MM.1S (cell line): ENCODE data around the gene FAM81A.
"Not testable (repeated sequence)": the region's sequence is repeated elsewhere in the genome, so short reads cannot be mapped to it uniquely, and the experiment has no call there.

ENCODE experiments used
- DNase-seq: peaks from one replicate; pipeline ENCODE4 v3.0.0-alpha.2; 2015
- H2AFZ ChIP-seq: fragments of 300-600 bp; sonication (generic); 2 replicates; pipeline ENCODE4 v1.6.0; 2016; ENCODE audit warnings: antibody characterized with exemption, low read length
- H3F3A ChIP-seq: fragments of 300-600 bp; sonication (generic); 2 replicates; pipeline ENCODE4 v1.6.1; 2016; ENCODE audit warnings: mild to moderate bottlenecking, antibody characterized with exemption, low read length, moderate library complexity, mixed read lengths; ENCODE audit not compliant: insufficient read depth
- H3K27ac ChIP-seq: fragments of 300-600 bp; sonication (generic); 2 replicates; pipeline ENCODE4 v1.5.1; 2016; ENCODE audit warnings: mild to moderate bottlenecking, low read length
- H3K27me3 ChIP-seq: fragments of 300-600 bp; sonication (generic); replicated peaks from 2 replicates; pipeline ENCODE4 v1.6.0; 2016; ENCODE audit warnings: low read length; ENCODE audit not compliant: insufficient read depth
- H3K36me3 ChIP-seq: fragments of 300-600 bp; sonication (generic); replicated peaks from 2 replicates; pipeline ENCODE4 v1.6.1; 2016; ENCODE audit warnings: mild to moderate bottlenecking, low read length, mixed read lengths; ENCODE audit not compliant: insufficient read depth
- H3K4me1 ChIP-seq: fragments of 300-600 bp; sonication (generic); 2 replicates; pipeline ENCODE4 v1.6.1; 2016; ENCODE audit warnings: low read length, mixed read lengths
- H3K4me2 ChIP-seq: fragments of 300-600 bp; sonication (generic); 2 replicates; pipeline ENCODE4 v1.6.0; 2016; ENCODE audit warnings: low read depth, low read length
- H3K4me3 ChIP-seq: fragments of 300-600 bp; sonication (generic); 2 replicates; pipeline ENCODE4 v1.5.1; 2016; ENCODE audit warnings: low read length, mixed read lengths
- H3K79me2 ChIP-seq: fragments of 300-600 bp; sonication (generic); 2 replicates; pipeline ENCODE4 v1.6.1; 2016; ENCODE audit warnings: mixed run types, low read length, mixed read lengths
- H3K9ac ChIP-seq: fragments of 300-600 bp; sonication (generic); 2 replicates; pipeline ENCODE4 v1.6.1; 2016; ENCODE audit warnings: low read length, mixed read lengths
- H3K9me2 ChIP-seq: fragments of 300-600 bp; sonication (generic); replicated peaks from 2 replicates; pipeline ENCODE4 v1.6.1; 2016; ENCODE audit warnings: mild to moderate bottlenecking, low read length, mixed read lengths; ENCODE audit not compliant: insufficient read depth
- H3K9me3 ChIP-seq: fragments of 300-600 bp; sonication (generic); replicated peaks from 2 replicates; pipeline ENCODE4 v1.6.1; 2016; ENCODE audit warnings: mild to moderate bottlenecking, low read length, mixed read lengths; ENCODE audit not compliant: insufficient read depth
- H4K20me1 ChIP-seq: fragments of 300-600 bp; sonication (generic); 2 replicates; pipeline ENCODE4 v1.6.1; 2016; ENCODE audit warnings: mild to moderate bottlenecking, low read length, moderate library complexity, mixed read lengths; ENCODE audit not compliant: insufficient read depth
- EZH2 ChIP-seq: fragments of 300-600 bp; sonication (generic); optimal IDR thresholded peaks from 2 replicates; pipeline ENCODE3; 2017; ENCODE audit warnings: low read depth, mild to moderate bottlenecking, antibody characterized with exemption, low read length, mixed read lengths
- EZH2phosphoT487 ChIP-seq: fragments of 300-600 bp; sonication (generic); IDR thresholded peaks from 2 replicates; pipeline ENCODE4 v1.6.1; 2018; ENCODE audit warnings: antibody characterized with exemption, low read length
- TF ChIP-seq, protein P1 (sequence below): fragments of 300-600 bp; sonication (generic); IDR thresholded peaks from 2 replicates; pipeline ENCODE4 v1.5.1; 2016; ENCODE audit warnings: antibody characterized with exemption, low read length, mixed read lengths

FAM81A gene

DNA sequence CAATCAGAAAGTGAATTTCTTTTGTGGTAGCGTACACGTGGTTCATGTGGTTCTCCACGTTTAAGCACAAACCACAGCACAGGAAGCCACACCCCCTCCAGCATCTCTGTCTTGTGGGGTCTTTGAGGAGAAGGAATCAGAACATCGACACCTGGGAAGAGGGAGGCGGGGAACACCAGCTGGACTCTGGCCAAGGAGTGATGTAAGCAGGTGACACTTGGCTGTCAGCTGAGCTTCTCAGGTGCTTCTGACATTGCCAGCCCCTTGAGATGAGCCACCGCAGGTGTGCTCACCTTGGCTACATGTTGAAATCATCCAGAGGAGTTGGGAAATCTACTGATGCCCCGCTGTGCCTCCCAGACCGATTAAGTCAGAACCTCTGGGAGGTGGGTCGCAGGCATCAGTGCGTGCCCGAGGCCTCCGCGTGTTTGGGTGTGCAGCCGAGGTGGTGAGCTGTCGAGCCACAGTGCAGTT is 85.0 kb downstream of the FAM81A start:
- H3K79me2 ChIP-seq, result no peaks in the 10 kb centered on the region
- TF ChIP-seq EZH2phosphoT487 (no peak), EZH2 (no peak)
- TF ChIP-seq, protein P1, sequence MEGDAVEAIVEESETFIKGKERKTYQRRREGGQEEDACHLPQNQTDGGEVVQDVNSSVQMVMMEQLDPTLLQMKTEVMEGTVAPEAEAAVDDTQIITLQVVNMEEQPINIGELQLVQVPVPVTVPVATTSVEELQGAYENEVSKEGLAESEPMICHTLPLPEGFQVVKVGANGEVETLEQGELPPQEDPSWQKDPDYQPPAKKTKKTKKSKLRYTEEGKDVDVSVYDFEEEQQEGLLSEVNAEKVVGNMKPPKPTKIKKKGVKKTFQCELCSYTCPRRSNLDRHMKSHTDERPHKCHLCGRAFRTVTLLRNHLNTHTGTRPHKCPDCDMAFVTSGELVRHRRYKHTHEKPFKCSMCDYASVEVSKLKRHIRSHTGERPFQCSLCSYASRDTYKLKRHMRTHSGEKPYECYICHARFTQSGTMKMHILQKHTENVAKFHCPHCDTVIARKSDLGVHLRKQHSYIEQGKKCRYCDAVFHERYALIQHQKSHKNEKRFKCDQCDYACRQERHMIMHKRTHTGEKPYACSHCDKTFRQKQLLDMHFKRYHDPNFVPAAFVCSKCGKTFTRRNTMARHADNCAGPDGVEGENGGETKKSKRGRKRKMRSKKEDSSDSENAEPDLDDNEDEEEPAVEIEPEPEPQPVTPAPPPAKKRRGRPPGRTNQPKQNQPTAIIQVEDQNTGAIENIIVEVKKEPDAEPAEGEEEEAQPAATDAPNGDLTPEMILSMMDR, result no peak
- no peaks in the 10 kb centered on the region for H3K27me3 ChIP-seq
- no peak overlapping the region for H3K27ac ChIP-seq
- DNase-seq, result no peak
- H3K9me2 ChIP-seq, result no peaks in the 10 kb centered on the region
- H3K36me3 ChIP-seq, result no peaks in the 10 kb centered on the region
- H4K20me1 ChIP-seq, result no peaks in the 10 kb centered on the region
- no peaks in the 10 kb centered on the region for H3K4me1 ChIP-seq
- no peak overlapping the region for H3K9ac ChIP-seq
- H3K4me2 ChIP-seq, result no peak overlapping the region
- H3F3A ChIP-seq, result no peaks in the 10 kb centered on the region
- H3K9me3 ChIP-seq, result no peaks in the 10 kb centered on the region
- no peak overlapping the region for H3K4me3 ChIP-seq
- no peak overlapping the region for H2AFZ ChIP-seq

DNA sequence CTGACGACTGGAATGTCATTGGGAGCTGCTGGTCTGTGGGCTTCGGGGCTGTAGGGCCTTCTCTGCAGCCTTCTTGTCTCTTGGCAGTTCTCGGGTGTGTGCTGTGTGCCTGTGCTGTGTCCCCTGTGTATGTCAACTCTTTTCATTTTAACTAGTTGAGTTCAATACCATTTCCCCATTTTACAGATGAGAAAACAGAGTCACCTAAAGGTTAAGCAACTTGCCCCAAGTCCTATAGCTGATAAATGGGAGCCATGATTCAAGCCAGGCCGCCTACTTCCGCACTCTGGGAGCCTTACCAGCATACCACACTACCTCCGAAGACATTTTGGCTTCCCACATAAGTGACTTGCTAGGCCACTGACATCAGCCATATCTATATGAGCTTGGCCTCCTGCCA is 85.7 kb downstream of the FAM81A start:
- no peak overlapping the region for H3K4me2 ChIP-seq

GRCh38 chr15:59524331-59524731 is 86.3 kb downstream of the FAM81A start:
- H4K20me1 ChIP-seq, result no peaks in the 10 kb centered on the region
- H3K4me2 ChIP-seq, result no peak overlapping the region
- H3K36me3 ChIP-seq, result no peaks in the 10 kb centered on the region
- H3K27ac ChIP-seq, result no peak overlapping the region
- H3K9ac ChIP-seq, result no peak overlapping the region
- H3K79me2 ChIP-seq, result no peaks in the 10 kb centered on the region
- H3K27me3 ChIP-seq, result no peaks in the 10 kb centered on the region
- H2AFZ ChIP-seq, result no peak overlapping the region
- H3K4me1 ChIP-seq, result no peaks in the 10 kb centered on the region
- no peak for DNase-seq
- H3F3A ChIP-seq, result no peaks in the 10 kb centered on the region
- no peaks in the 10 kb centered on the region for H3K9me3 ChIP-seq
- H3K4me3 ChIP-seq, result no peak overlapping the region
- TF ChIP-seq, protein P1, result no peak
- TF ChIP-seq EZH2phosphoT487, result no peak
- TF ChIP-seq EZH2, result no peak
- H3K9me2 ChIP-seq, result no peaks in the 10 kb centered on the region

More for the DNA sequence above, 85.7 kb downstream of the FAM81A start:
- TF ChIP-seq, protein P1, result no peak
- TF ChIP-seq EZH2 (no peak), EZH2phosphoT487 (no peak)
- Histone ChIP-seq H3K9me2 (no peaks in the 10 kb centered on the region), H3K9ac (no peak overlapping the region), H3F3A (no peaks in the 10 kb centered on the region), H3K27ac (no peak overlapping the region), H3K4me1 (no peaks in the 10 kb centered on the region), H3K9me3 (no peaks in the 10 kb centered on the region), H3K36me3 (no peaks in the 10 kb centered on the region), H4K20me1 (no peaks in the 10 kb centered on the region), H2AFZ (no peak overlapping the region), H3K4me3 (no peak overlapping the region), H3K27me3 (no peaks in the 10 kb centered on the region), H3K79me2 (no peaks in the 10 kb centered on the region)
- no peak for DNase-seq

- not testable (repeated sequence) for H3K9me3 ChIP-seq, H3K4me2 ChIP-seq, H3K27ac ChIP-seq
Measured at GRCh38 chr15:59526466-59526865, 88.5 kb downstream of the FAM81A start.

More at GRCh38 chr15:59526466-59526865, 88.5 kb downstream of the FAM81A start:
- not testable (repeated sequence) for H3K9ac ChIP-seq, DNase-seq, H2AFZ ChIP-seq, H3K36me3 ChIP-seq, H3K9me2 ChIP-seq, H3K79me2 ChIP-seq, H3K27me3 ChIP-seq, H3F3A ChIP-seq, H3K4me3 ChIP-seq, H3K4me1 ChIP-seq, H4K20me1 ChIP-seq
